SK-N-SH treated with all-trans-retinoic acid at 6 μM for 48 hours (cell line): ENCODE measurements around the gene OPA3.

Source experiments
- ARNTL ChIP-seq: fragments of 450-650 bp; formaldehyde crosslinking; IDR thresholded peaks from 2 replicates; pipeline ENCODE4 v1.5.0; 2020; ENCODE audit warnings: low read depth, mild to moderate bottlenecking, moderate library complexity, borderline replicate concordance
- CREB5 ChIP-seq: fragments of 250-450 bp; sonication (Bioruptor Pico); IDR thresholded peaks from 2 replicates; pipeline ENCODE4 v1.5.1; 2020; ENCODE audit warnings: low read depth, mild to moderate bottlenecking, moderate library complexity
- CSDC2 ChIP-seq: fragments of 250-450 bp; sonication (Bioruptor Pico); IDR thresholded peaks from 2 replicates; pipeline ENCODE4 v1.5.0; 2020; ENCODE audit warnings: mild to moderate bottlenecking, moderate library complexity
- ESRRG ChIP-seq: fragments of 250-450 bp; sonication (Bioruptor Pico); IDR thresholded peaks from 2 replicates; pipeline ENCODE4 v1.6.1; 2021; ENCODE audit warnings: mild to moderate bottlenecking
- GLIS3 ChIP-seq: fragments of 250-450 bp; sonication (Bioruptor Pico); IDR thresholded peaks from 2 replicates; pipeline ENCODE4 v1.5.0; 2020; ENCODE audit warnings: mild to moderate bottlenecking, moderate library complexity
- PATZ1 ChIP-seq: fragments of 250-450 bp; sonication (Bioruptor Pico); IDR thresholded peaks from 2 replicates; pipeline ENCODE4 v1.8.0; 2020; ENCODE audit warnings: mild to moderate bottlenecking, moderate library complexity, borderline replicate concordance
- POU6F1 ChIP-seq: fragments of 250-450 bp; sonication (Bioruptor Pico); IDR thresholded peaks from 2 replicates; pipeline ENCODE4 v1.8.0; 2021; ENCODE audit warnings: low read depth, mild to moderate bottlenecking, moderate library complexity, borderline replicate concordance
- PPARA ChIP-seq: fragments of 250-450 bp; sonication (Bioruptor Pico); IDR thresholded peaks from 2 replicates; pipeline ENCODE4 v1.5.0; 2020; ENCODE audit warnings: mild to moderate bottlenecking, borderline replicate concordance
- RARB ChIP-seq: fragments of 250-450 bp; sonication (Bioruptor Pico); IDR thresholded peaks from 2 replicates; pipeline ENCODE4 v1.8.0; 2021; ENCODE audit warnings: mild to moderate bottlenecking, moderate library complexity
- ZFP3 ChIP-seq: fragments of 250-450 bp; sonication (Bioruptor Pico); IDR thresholded peaks from 2 replicates; pipeline ENCODE4 v1.5.0; 2020; ENCODE audit warnings: mild to moderate bottlenecking, moderate library complexity
- ZFP30 ChIP-seq: fragments of 450-650 bp; formaldehyde crosslinking; IDR thresholded peaks from 2 replicates; pipeline ENCODE4 v1.5.0; 2022; ENCODE audit warnings: mild to moderate bottlenecking, moderate library complexity
- ZNF8 ChIP-seq: fragments of 450-650 bp; formaldehyde crosslinking; IDR thresholded peaks from 2 replicates; pipeline ENCODE4 v1.5.0; 2020; ENCODE audit warnings: mild to moderate bottlenecking, moderate library complexity

GRCh38 chr19:45502111-45502510, 82.5 kb downstream of the OPA3 start:
- TF ChIP-seq GLIS3 (CRISPR knock-in tag) (no peak), ESRRG (CRISPR knock-in tag) (no peak), ARNTL (no peak), RARB (no peak), PPARA (CRISPR knock-in tag) (no peak), PATZ1 (no peak), POU6F1 (CRISPR knock-in tag) (no peak), CREB5 (no peak), ZFP3 (CRISPR knock-in tag) (no peak), ZNF8 (CRISPR knock-in tag) (no peak), CSDC2 (CRISPR knock-in tag) (no peak), ZFP30 (CRISPR knock-in tag) (no peak)
